SK-N-SH (cell line): Measurements from ENCODE around the gene THYN1. TPM values are rescaled to one million over a fixed set of nuclear protein-coding genes. Genes with fewer than 3 reads are reported as not detected.

Experiments used
- CTCF ChIA-PET: fragments of 300-600, 350-600 bp; formaldehyde crosslinking; extraction: SDS; loops from one replicate; lab custom pipeline; 2021; lab: Yijun Ruan, JAX
- POLR2A ChIA-PET: fragments of 350-600 bp; sonication (Branson Sonifier 250); formaldehyde crosslinking; extraction: SDS; loops from one replicate; lab custom pipeline; 2020; ENCODE audit warnings: antibody characterized with exemption, inconsistent platforms; lab: Yijun Ruan, JAX
- DNase-seq: peaks from one replicate; pipeline ENCODE4 v3.0.0; 2012
- H2AFZ ChIP-seq: fragments of 200-600 bp; sonication (generic); 2 replicates; pipeline ENCODE4 v1.8.1; 2016; ENCODE audit warnings: antibody characterized with exemption, mild to moderate bottlenecking, low read depth
- H3F3A ChIP-seq: fragments of 200-600 bp; sonication (generic); replicated peaks from 2 replicates; pipeline ENCODE3; 2016; ENCODE audit warnings: antibody characterized with exemption, mild to moderate bottlenecking; ENCODE audit not compliant: insufficient read depth
- H3K27ac ChIP-seq, 2 experiments: fragments of 200-500 bp in 1 of 2; fragments of 200-600 bp in 1 of 2; sonication (Bioruptor generic) in 1 of 2; sonication (generic), shearing (Covaris generic) in 1 of 2; 2 replicates each; pipeline versions ENCODE4 v1.5.1 to v1.6.1; 2014 to 2016; ENCODE audit warnings: low read depth in 2 of 2, inconsistent platforms in 1 of 2, low read length in 1 of 2, mild to moderate bottlenecking in 1 of 2, mixed read lengths in 1 of 2
- H3K27me3 ChIP-seq: fragments of 200-600 bp; sonication (generic), shearing (Covaris generic); 2 replicates; pipeline ENCODE4 v1.6.1; 2016; ENCODE audit warnings: mixed run types; ENCODE audit not compliant: insufficient read depth
- H3K36me3 ChIP-seq, 2 experiments: fragments of 200-500 bp in 1 of 2; fragments of 200-600 bp in 1 of 2; sonication (Bioruptor generic) in 1 of 2; sonication (generic) in 1 of 2; replicated peaks in 1 of 2; 2 replicates each; pipeline versions ENCODE3 to v1.5.1; 2014 to 2016; ENCODE audit warnings: low read length in 1 of 2, mild to moderate bottlenecking in 1 of 2; ENCODE audit not compliant: insufficient read depth in 2 of 2, control insufficient read depth in 1 of 2
- H3K4me1 ChIP-seq, 2 experiments: fragments of 200-500 bp in 1 of 2; fragments of 200-600 bp in 1 of 2; sonication (Bioruptor generic) in 1 of 2; sonication (generic), shearing (Covaris generic) in 1 of 2; 2 replicates each; pipeline versions ENCODE4 v1.5.1 to v1.6.1; 2014 to 2016; ENCODE audit warnings: low read depth in 1 of 2, low read length in 1 of 2, mixed run types in 1 of 2; ENCODE audit not compliant: insufficient read depth in 2 of 2, control insufficient read depth in 1 of 2
- H3K4me2 ChIP-seq: fragments of 200-600 bp; sonication (generic), shearing (Covaris generic); 2 replicates; pipeline ENCODE4 v1.6.1; 2017; ENCODE audit warnings: mixed run types
- H3K4me3 ChIP-seq, 2 experiments: fragments of 200-500 bp in 1 of 2; fragments of 200-600 bp in 1 of 2; sonication (Bioruptor generic) in 1 of 2; sonication (generic), shearing (Covaris generic) in 1 of 2; 2 replicates each; pipeline versions ENCODE4 v1.5.1 to v1.8.1; 2014 to 2016; ENCODE audit warnings: low read depth in 2 of 2, inconsistent platforms in 1 of 2, low read length in 1 of 2, mild to moderate bottlenecking in 1 of 2, mixed read lengths in 1 of 2, moderate library complexity in 1 of 2
- H3K79me2 ChIP-seq: fragments of 200-600 bp; sonication (generic); 2 replicates; pipeline ENCODE4 v1.8.1; 2017; ENCODE audit warnings: mild to moderate bottlenecking; ENCODE audit not compliant: insufficient read depth
- H3K9ac ChIP-seq: fragments of 200-600 bp; sonication (generic); 2 replicates; pipeline ENCODE4 v1.6.1; 2017; ENCODE audit warnings: mixed run types
- H3K9me2 ChIP-seq: fragments of 200-600 bp; sonication (generic); 2 replicates; pipeline ENCODE4 v1.6.1; 2017; ENCODE audit warnings: mixed run types
- H3K9me3 ChIP-seq: fragments of 200-600 bp; sonication (generic); 2 replicates; pipeline ENCODE4 v1.6.1; 2017; ENCODE audit warnings: mixed run types, mild to moderate bottlenecking, moderate library complexity
- H4K20me1 ChIP-seq: fragments of 200-600 bp; sonication (generic); 2 replicates; pipeline ENCODE4 v1.6.1; 2017; ENCODE audit warnings: mild to moderate bottlenecking, mixed run types; ENCODE audit not compliant: insufficient read depth
- CTCF ChIP-seq: fragments of 200-600 bp; sonication (generic); IDR thresholded peaks from 2 replicates; pipeline ENCODE4 v1.6.1; 2017; ENCODE audit warnings: antibody characterized with exemption, mild to moderate bottlenecking, moderate library complexity
- EP300 ChIP-seq, 2 experiments: IDR thresholded peaks; 2 replicates each; pipeline versions ENCODE4 v1.4.0 to v1.6.1; 2012; ENCODE audit warnings: borderline replicate concordance in 1 of 2, low read depth in 1 of 2, low read length in 1 of 2
- GATA2 ChIP-seq: sonication (generic); formaldehyde crosslinking; IDR thresholded peaks from 2 replicates; pipeline ENCODE4 v1.5.0; 2020; ENCODE audit warnings: mild to moderate bottlenecking, missing genetic modification reagents
- JUND ChIP-seq: IDR thresholded peaks from 2 replicates; pipeline ENCODE4 v1.4.0; 2012
- MEF2A ChIP-seq: IDR thresholded peaks from 2 replicates; pipeline ENCODE4 v1.4.0; 2012; ENCODE audit warnings: low read depth, borderline replicate concordance
- PBX3 ChIP-seq: IDR thresholded peaks from 2 replicates; pipeline ENCODE4; 2012
- RAD21 ChIP-seq: IDR thresholded peaks from 2 replicates; pipeline ENCODE4 v1.6.1; 2012; ENCODE audit warnings: mild to moderate bottlenecking, low read length
- RFX5 ChIP-seq: IDR thresholded peaks from 2 replicates; pipeline ENCODE4 v1.6.1; 2012; ENCODE audit warnings: mild to moderate bottlenecking, improper control_type of control experiment, low read length
- TCF12 ChIP-seq: IDR thresholded peaks from 2 replicates; pipeline ENCODE4 v1.4.0; 2012
- TEAD4 ChIP-seq: IDR thresholded peaks from 2 replicates; pipeline ENCODE4 v1.4.0; 2012; ENCODE audit warnings: mild to moderate bottlenecking, borderline replicate concordance; ENCODE audit not compliant: insufficient read depth
- WGBS: methylation state at CpG from one replicate; pipeline ENCODE4 v1.1.6; 2017; ENCODE audit warnings: low lambda C conversion rate; 5-methylcytosine and 5-hydroxymethylcytosine counted together
- polyA plus RNA-seq, 3 experiments: library from polyadenylated mRNA; depleted of rRNA; stranded (reverse); fragments of >200 nt; gene quantifications; 2 replicates each; pipeline ENCODE4 v1.2.3, GENCODE V29; 2012

The THYN1 gene
- polyA plus RNA-seq, 1 of the 3 experiments (the other 2 are of a cell fraction) = 61.8 TPM

DNA sequence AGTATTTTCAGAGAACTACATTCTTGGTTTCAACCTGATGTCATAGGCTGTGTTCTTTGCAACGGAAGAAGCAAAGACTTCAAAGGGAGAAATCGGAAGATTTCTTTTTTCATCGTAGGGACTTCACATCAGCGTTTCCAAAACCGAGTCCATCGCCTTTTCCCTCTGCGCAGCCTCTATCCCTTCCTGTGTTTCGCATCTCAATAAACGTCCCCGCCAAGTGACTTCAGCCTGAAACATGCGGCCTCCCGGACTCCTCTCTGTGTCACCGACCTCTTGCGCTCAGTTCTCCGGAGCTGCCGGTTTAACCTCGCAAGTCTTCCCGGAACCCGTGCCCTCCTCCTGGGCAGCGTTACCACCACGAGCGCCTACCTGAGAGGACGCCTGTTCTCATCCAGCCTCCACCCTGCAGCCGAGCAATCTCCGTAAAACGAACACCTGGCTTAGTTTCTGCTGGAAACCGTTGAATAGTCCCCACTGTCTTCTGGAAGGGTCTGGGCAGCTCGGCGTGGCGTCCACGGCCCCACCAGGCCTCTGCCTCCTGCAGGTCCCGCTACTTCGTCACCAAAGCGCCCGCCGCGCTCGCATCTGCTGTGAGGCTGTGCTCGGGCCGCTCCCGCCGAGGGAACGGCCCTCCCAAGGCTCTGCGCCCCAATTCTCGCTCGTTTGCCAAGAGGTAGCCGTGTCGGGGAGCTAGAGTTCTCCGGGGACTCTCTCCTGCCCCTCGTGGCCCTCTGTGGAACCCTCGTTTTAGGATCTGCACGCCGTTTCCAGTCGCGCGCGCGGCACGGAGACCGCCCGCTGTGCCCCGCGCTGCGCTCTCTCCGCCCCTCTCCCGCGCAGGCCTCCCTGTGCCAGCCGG is 22.6 kb upstream of the THYN1 start, which contains the start of gene GLB1L3:
GLB1L3 (plus strand) TSS at position 846 of the 862 bp plus-strand sequence. CDS start 362 bp downstream, outside the sequence.
- no peaks in the 10 kb centered on the region for H3K79me2 ChIP-seq
- H3K4me2 ChIP-seq = peak within 1 kb of the TSS; percentile 78
- no peaks in the 10 kb centered on the region for H3K9me2 ChIP-seq
- H3F3A ChIP-seq = no peaks in the 10 kb centered on the region
- H2AFZ ChIP-seq = peak within 1 kb of the TSS; percentile 70
- peak within 1 kb of the TSS; percentile 35 to 42; a peak in 3 of 4 replicates for H3K4me3 ChIP-seq
- peaks cover 0 to 7% of the 10 kb centered on the region in 2 experiments; a peak in 1 of 4 replicates for H3K4me1 ChIP-seq
- TF ChIP-seq MEF2A (no peak), CTCF (peak; percentile 42)
- no peak within 1 kb of the TSS for H3K9ac ChIP-seq
- POLR2A ChIA-PET = no interaction called here
- H3K9me3 ChIP-seq = no peaks in the 10 kb centered on the region
- no peaks in the 10 kb centered on the region for H3K36me3 ChIP-seq
- no peaks in the 10 kb centered on the region for H4K20me1 ChIP-seq
- CTCF ChIA-PET = interaction anchor here (0.9 to 1.9 kb wide), 15 partner anchors 11 to 411 kb away, joined by 3 to 16 read pairs (median 4); partner anchors contain the start of genes ACAD8, THYN1 and VPS26B
- DNase-seq = peak; percentile 84
- peaks cover 53% of the 10 kb centered on the region for H3K27me3 ChIP-seq
- H3K27ac ChIP-seq = no peak within 1 kb of the TSS
- 9% methylated on average over 22 of the region's 68 CpGs for WGBS

DNA sequence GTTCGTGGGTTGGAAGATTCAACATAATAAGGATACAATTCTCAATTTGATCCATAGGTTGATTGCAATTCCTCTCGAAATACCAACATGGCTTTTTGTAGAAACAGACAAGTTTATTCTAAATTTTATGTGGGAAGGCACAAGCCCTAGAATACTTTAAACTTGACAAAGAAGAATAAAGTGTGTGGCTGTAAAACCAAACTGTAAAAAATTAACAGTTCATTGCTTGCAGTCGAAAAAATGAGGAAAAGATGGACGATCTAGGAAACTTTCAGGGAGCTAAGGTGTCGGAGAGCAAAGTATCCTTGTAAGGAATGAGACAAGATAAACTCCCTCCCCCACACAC is 22.0 kb upstream of the THYN1 start:
- CTCF ChIA-PET = interaction anchor here (0.9 to 1.7 kb wide), 5 partner anchors 11 to 51 kb away, joined by 3 to 8 read pairs (median 4); partner anchors contain the start of genes ACAD8 and THYN1
- 45% methylated on average over 5 of the region's 5 CpGs for WGBS
- POLR2A ChIA-PET = no interaction called here

More for the DNA sequence above, 22.0 kb upstream of the THYN1 start:
- no peak overlapping the region for H3K27ac ChIP-seq
- H3K36me3 ChIP-seq = no peaks in the 10 kb centered on the region
- H3K79me2 ChIP-seq = no peaks in the 10 kb centered on the region
- TF ChIP-seq PBX3 (no peak), TEAD4 (no peak), RFX5 (no peak), RAD21 (no peak), EP300 (IDR thresholded peaks at IDR 0.05; ENCODE audit: borderline replicate concordance in 1 of 2, low read depth in 1 of 2, low read length in 1 of 2) (no peak), GATA2 (CRISPR knock-in tag) (no peak), TCF12 (no peak), JUND (no peak)
- H3K27me3 ChIP-seq = peaks cover 53% of the 10 kb centered on the region
- peaks cover 0 to 7% of the 10 kb centered on the region in 2 experiments; a peak in 1 of 4 replicates for H3K4me1 ChIP-seq
- no peaks in the 10 kb centered on the region for H3K9me2 ChIP-seq
- no peak overlapping the region for H3K9ac ChIP-seq
- no peaks in the 10 kb centered on the region for H3K9me3 ChIP-seq
- DNase-seq = no peak
- no peaks in the 10 kb centered on the region for H4K20me1 ChIP-seq
- peak overlapping the region in 1 of 2 experiments; percentile 42; a peak in 1 of 4 replicates for H3K4me3 ChIP-seq
- 0 out of 2 replicates have a peak overlapping the region, but pooled peaks have one; percentile 78 for H3K4me2 ChIP-seq
- no peaks in the 10 kb centered on the region for H3F3A ChIP-seq
- H2AFZ ChIP-seq = no peak overlapping the region
